Inflammatory macrophage treated with lipopolysaccharide for 1 hour (primary cell): ENCODE data around the gene CAPN14.

Source experiments
- DNase-seq, 2 donors: peaks; one replicate each; pipeline ENCODE4 v3.0.0-alpha.2; 2020 to 2022

CAPN14 gene

GRCh38 chr2:31138037-31138962 lies 79.0 kb downstream of the CAPN14 start, which contains the start of gene GALNT14:
Gene GALNT14, minus strand, starts transcription at chr2:31138440. Its CDS starts 354 bp downstream, at chr2:31138086.
- DNase-seq: peak; percentile 36 to 65

GRCh38 chr2:31137211-31138036 lies 79.9 kb downstream of the CAPN14 start:
- DNase-seq: no peak

- peak; percentile 4 to 9 for DNase-seq
These were observed 80.6 kb downstream of the CAPN14 start for GRCh38 chr2:31136732-31137131.

GRCh38 chr2:31136000-31136399 lies 81.3 kb downstream of the CAPN14 start:
- no peak for DNase-seq

- DNase-seq: no peak
These were observed 82.8 kb downstream of the CAPN14 start for GRCh38 chr2:31134480-31134879.

GRCh38 chr2:31132786-31133185 lies 84.5 kb downstream of the CAPN14 start:
- no peak for DNase-seq

- no peak for DNase-seq
These were observed 85.4 kb downstream of the CAPN14 start for GRCh38 chr2:31131871-31132270.

- no peak for DNase-seq
These were observed 87.7 kb downstream of the CAPN14 start for GRCh38 chr2:31129375-31130171.

GRCh38 chr2:31127931-31128330 lies 89.4 kb downstream of the CAPN14 start:
- DNase-seq: peak in 1 of 2 donors; percentile 25

GRCh38 chr2:31125918-31126695 lies 91.2 kb downstream of the CAPN14 start:
- DNase-seq: no peak

GRCh38 chr2:31124904-31125303 lies 92.4 kb downstream of the CAPN14 start:
- DNase-seq: no peak
